Naive thymus-derived CD4-positive, alpha-beta T cell (primary cell): ENCODE measurements around the gene FTH1. TPM values are rescaled to one million over a fixed set of nuclear protein-coding genes. Genes with fewer than 3 reads are reported as not detected.

ENCODE experiments used
- ATAC-seq: fragments of 150-1000 bp; cut with Tn5 transposase; 2 replicates; pipeline ENCODE4 v1.10.0; 2021; ENCODE audit warnings: mild to moderate bottlenecking, moderate library complexity
- CTCF ChIA-PET: fragments of 350-600 bp; sonication (Branson Sonifier 250); formaldehyde crosslinking; loops from one replicate; lab custom pipeline; 2021; ENCODE audit warnings: antibody characterized with exemption; lab: Charles Lee
- POLR2A ChIA-PET: fragments of 350-600 bp; sonication (Branson Sonifier 250); formaldehyde crosslinking; loops from one replicate; lab custom pipeline; 2021; ENCODE audit warnings: antibody characterized with exemption, inconsistent platforms; lab: Charles Lee
- DNase-seq, 9 donors: peaks; one replicate each; pipeline versions ENCODE4 v3.0.0 to v3.0.0-alpha.2; 2020 to 2022; ENCODE audit warnings: mixed read lengths in 1 of 9
- H3K27ac ChIP-seq: one replicate; pipeline ENCODE4 v1.7.0; 2013; ENCODE audit warnings: mild to moderate bottlenecking, low read depth, low read length, moderate library complexity
- H3K27me3 ChIP-seq, 2 donors: one replicate each; pipeline ENCODE4 v1.7.0; 2013; ENCODE audit warnings: low read length in 2 of 2, mild to moderate bottlenecking in 2 of 2, moderate library complexity in 2 of 2; ENCODE audit not compliant: control insufficient read depth in 2 of 2, insufficient read depth in 2 of 2
- H3K36me3 ChIP-seq, 3 experiments: 1 replicate in 2 of 3; 2 replicates in 1 of 3; pipeline ENCODE4 v1.7.0; 2013; ENCODE audit warnings: low read length in 3 of 3, mild to moderate bottlenecking in 3 of 3, moderate library complexity in 1 of 3; ENCODE audit not compliant: insufficient read depth in 3 of 3, control insufficient read depth in 2 of 3
- H3K4me1 ChIP-seq, 2 donors: one replicate each; pipeline ENCODE4 v1.7.0; 2013; ENCODE audit warnings: low read length in 2 of 2, mild to moderate bottlenecking in 2 of 2, moderate library complexity in 1 of 2; ENCODE audit not compliant: control insufficient read depth in 2 of 2, insufficient read depth in 2 of 2
- H3K4me3 ChIP-seq: 2 replicates; pipeline ENCODE4 v1.7.0; 2013; ENCODE audit warnings: mild to moderate bottlenecking, low read length
- H3K9me3 ChIP-seq, 3 experiments: 1 replicate in 2 of 3; 2 replicates in 1 of 3; pipeline ENCODE4 v1.7.0; 2013; ENCODE audit warnings: low read length in 3 of 3; ENCODE audit not compliant: control insufficient read depth in 2 of 3
- H3K27ac Mint-ChIP-seq, 9 donors: one replicate each; pipeline ENCODE4 v1.8.0; 2020 to 2022; ENCODE audit warnings: mixed read lengths in 9 of 9, mild to moderate bottlenecking in 8 of 9, moderate library complexity in 5 of 9, inconsistent platforms in 2 of 9
- H3K27me3 Mint-ChIP-seq, 5 donors: one replicate each; pipeline ENCODE4 v1.8.0; 2021 to 2022; ENCODE audit warnings: mixed read lengths in 5 of 5, mild to moderate bottlenecking in 1 of 5
- H3K36me3 Mint-ChIP-seq, 5 donors: one replicate each; pipeline ENCODE4 v1.8.0; 2020 to 2022; ENCODE audit warnings: mixed read lengths in 5 of 5, mild to moderate bottlenecking in 3 of 5, inconsistent platforms in 1 of 5
- H3K4me1 Mint-ChIP-seq, 7 donors: one replicate each; pipeline ENCODE4 v1.8.0; 2020 to 2022; ENCODE audit warnings: mixed read lengths in 7 of 7, mild to moderate bottlenecking in 3 of 7, inconsistent platforms in 1 of 7
- H3K4me3 Mint-ChIP-seq, 10 donors: one replicate each; pipeline ENCODE4 v1.8.0; 2020 to 2022; ENCODE audit warnings: mild to moderate bottlenecking in 10 of 10, mixed read lengths in 10 of 10, moderate library complexity in 6 of 10, inconsistent platforms in 2 of 10
- H3K9me3 Mint-ChIP-seq, 11 donors: one replicate each; pipeline ENCODE4 v1.8.0; 2020 to 2022; ENCODE audit warnings: mixed read lengths in 11 of 11, mild to moderate bottlenecking in 4 of 11, inconsistent platforms in 1 of 11, moderate library complexity in 1 of 11
- intact Hi-C, 2 donors: fragments of 100-400 bp; cut with micrococcal nuclease; formaldehyde crosslinking; loops; one replicate each; pipeline ENCODE4 v1.15.1; 2023
- polyA plus RNA-seq, 2 donors: library from polyadenylated mRNA; unstranded; fragments of 300-500 nt; fragmentation: Illumina TruSeq; gene quantifications; one replicate each; pipeline ENCODE4 v1.2.3, GENCODE V29; 2021
- total RNA-seq, 6 experiments: library from RNA in 5 of 6; stranded (reverse) in 5 of 6; gene quantifications; 1 replicate in 5 of 6; 2 replicates in 1 of 6; pipeline ENCODE4 v1.2.3 and lab custom pipeline; 2021 to 2026

The FTH1 gene
- total and polyA plus RNA-seq, 7 experiments from 2014 or later: 684 to 3,858 (median 1,833) TPM

DNA sequence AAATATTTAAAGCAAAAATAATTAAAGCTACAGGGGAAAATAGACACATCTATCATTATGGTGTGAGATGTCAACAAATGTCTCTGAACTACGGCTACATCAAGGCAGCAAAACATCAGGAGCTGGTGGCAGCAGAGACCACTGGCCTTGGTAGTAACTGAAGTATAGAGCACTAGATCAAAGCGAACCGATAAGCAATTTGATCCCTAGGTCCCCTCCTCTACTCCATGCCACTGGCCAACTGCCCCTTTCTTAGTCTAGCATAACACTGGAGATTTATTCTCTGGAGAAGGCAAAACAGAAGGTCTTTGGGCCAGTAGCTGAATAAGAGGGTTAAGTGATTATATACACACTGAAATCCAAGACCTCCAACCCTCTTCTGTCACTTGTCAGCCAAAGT is 36.5 kb downstream of the FTH1 start:
- Mint-ChIP-seq H3K36me3 (peaks cover 0 to 13% (median 8%) of the 10 kb centered on the region in 5 donors), H3K9me3 (peaks cover 3 to 19% (median 9%) of the 10 kb centered on the region in 11 donors), H3K27ac (no peak overlapping the region), H3K4me1 (no peaks in the 10 kb centered on the region), H3K27me3 (peaks cover 20 to 27% (median 24%) of the 10 kb centered on the region in 5 donors), H3K4me3 (no peak overlapping the region)
- CTCF ChIA-PET: interaction anchor here (1.1 kb wide), 1 partner anchor 16 kb away, joined by 4 read pairs; no protein-coding TSS in a partner anchor
- Histone ChIP-seq H3K27ac (no peak overlapping the region), H3K9me3 (no peaks in the 10 kb centered on the region), H3K4me3 (no peak overlapping the region), H3K36me3 (no peaks in the 10 kb centered on the region), H3K4me1 (no peaks in the 10 kb centered on the region), H3K27me3 (no peaks in the 10 kb centered on the region)
- intact Hi-C loops: no loop called here
- ATAC-seq (no peak), DNase-seq (no peak)
- POLR2A ChIA-PET: no interaction called here

DNA sequence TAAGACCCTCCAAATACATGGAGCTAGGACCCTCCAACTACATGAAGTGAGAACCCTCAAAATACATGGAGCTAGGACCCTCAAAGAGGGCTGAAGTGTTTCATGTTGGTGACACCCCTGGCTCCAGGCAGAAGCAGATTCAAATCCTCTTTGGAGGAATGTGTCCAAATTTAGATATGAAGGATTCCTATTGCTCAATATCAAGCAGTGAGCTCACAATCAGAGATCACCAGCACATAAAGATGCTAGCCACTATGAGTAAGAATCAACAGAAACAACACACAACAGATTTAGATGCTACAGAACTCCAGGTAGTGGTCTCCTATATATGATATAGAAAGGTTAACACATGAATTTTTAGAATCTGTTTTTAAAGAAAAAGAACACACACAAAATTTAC is 38.8 kb downstream of the FTH1 start:
- Mint-ChIP-seq H3K27ac (no peak overlapping the region), H3K36me3 (peaks cover 0 to 11% (median 6%) of the 10 kb centered on the region in 5 donors), H3K4me3 (no peak overlapping the region), H3K27me3 (peaks cover 8 to 28% (median 13%) of the 10 kb centered on the region in 5 donors), H3K9me3 (peaks cover 2 to 12% (median 7%) of the 10 kb centered on the region in 11 donors), H3K4me1 (no peaks in the 10 kb centered on the region)
- ChIA-PET CTCF (interaction anchor here (0.6 to 1.3 kb wide), 4 partner anchors 19 to 412 kb away, joined by 3 to 5 read pairs (median 4); no protein-coding TSS in a partner anchor), POLR2A (no interaction called here)
- no peaks in the 10 kb centered on the region for H3K9me3 ChIP-seq
- no peak overlapping the region for H3K4me3 ChIP-seq
- no peaks in the 10 kb centered on the region for H3K36me3 ChIP-seq
- no peaks in the 10 kb centered on the region for H3K27me3 ChIP-seq
- intact Hi-C loops: no loop called here
- DNase-seq (no peak), ATAC-seq (no peak)
- no peaks in the 10 kb centered on the region for H3K4me1 ChIP-seq
- no peak overlapping the region for H3K27ac ChIP-seq

DNA sequence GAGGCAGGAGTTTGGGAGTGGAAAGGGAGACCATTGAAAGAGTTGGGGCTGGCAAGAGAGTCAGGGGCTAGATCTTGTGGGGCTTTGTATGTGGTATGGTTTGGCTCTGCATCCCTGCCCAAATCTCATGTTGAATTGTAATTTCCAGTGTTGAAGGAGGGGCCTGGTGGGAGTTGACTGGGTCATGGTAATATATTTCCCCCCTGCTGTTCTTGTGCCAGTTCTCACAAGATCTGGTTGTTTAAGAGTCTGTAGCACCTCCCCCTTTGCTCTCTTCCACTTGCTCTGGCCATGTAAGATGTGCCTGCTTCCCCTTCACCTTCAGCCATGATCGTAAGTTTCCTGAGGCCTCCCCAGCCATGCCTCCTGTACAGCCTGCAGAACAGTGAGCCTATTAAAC is 39.9 kb downstream of the FTH1 start:
- H3K27ac ChIP-seq: no peak overlapping the region
- H3K27me3 Mint-ChIP-seq: peaks cover 0 to 23% (median 8%) of the 10 kb centered on the region in 5 donors
- H3K27me3 ChIP-seq: no peaks in the 10 kb centered on the region
- ATAC-seq (no peak), DNase-seq (no peak)
- H3K4me1 Mint-ChIP-seq: no peaks in the 10 kb centered on the region
- peaks cover 0 to 6% (median 0%) of the 10 kb centered on the region in 5 donors for H3K36me3 Mint-ChIP-seq
- no peak overlapping the region for H3K4me3 Mint-ChIP-seq
- intact Hi-C loops: no loop called here
- no peak overlapping the region for H3K4me3 ChIP-seq
- POLR2A ChIA-PET: no interaction called here
- no peaks in the 10 kb centered on the region for H3K36me3 ChIP-seq
- no peak overlapping the region for H3K27ac Mint-ChIP-seq
- H3K9me3 Mint-ChIP-seq: peaks cover 0 to 4% (median 0%) of the 10 kb centered on the region in 11 donors
- CTCF ChIA-PET: no interaction called here
- no peaks in the 10 kb centered on the region for H3K9me3 ChIP-seq
- no peaks in the 10 kb centered on the region for H3K4me1 ChIP-seq

DNA sequence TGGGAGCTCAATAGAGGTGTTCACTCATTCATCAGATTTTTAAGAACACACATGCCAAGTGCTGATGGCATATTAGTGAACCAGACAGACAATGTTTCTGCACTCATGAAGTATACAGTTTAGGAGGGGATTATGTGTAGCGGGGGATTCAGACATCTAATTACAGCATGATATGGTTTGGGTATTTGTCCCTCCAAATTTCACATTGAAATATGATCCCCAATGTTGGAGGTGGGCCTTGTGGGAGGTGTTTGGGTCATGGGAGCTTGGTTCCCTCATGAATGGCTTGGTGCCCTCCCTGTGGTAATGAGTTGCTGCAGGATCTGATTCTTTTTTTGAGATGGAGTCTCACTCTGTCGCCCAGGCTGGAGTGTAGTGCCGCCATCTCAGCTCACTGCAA is 41.2 kb downstream of the FTH1 start:
- peaks cover 3 to 19% (median 9%) of the 10 kb centered on the region in 5 donors for H3K27me3 Mint-ChIP-seq
- H3K4me1 Mint-ChIP-seq: no peaks in the 10 kb centered on the region
- ChIA-PET POLR2A (no interaction called here), CTCF (no interaction called here)
- Histone ChIP-seq H3K4me1 (no peaks in the 10 kb centered on the region), H3K4me3 (no peak overlapping the region), H3K36me3 (no peaks in the 10 kb centered on the region), H3K27me3 (no peaks in the 10 kb centered on the region), H3K9me3 (no peaks in the 10 kb centered on the region), H3K27ac (no peak overlapping the region)
- H3K4me3 Mint-ChIP-seq: no peak overlapping the region
- no peak for DNase-seq
- H3K36me3 Mint-ChIP-seq: peaks cover 0 to under 1% (median 0%) of the 10 kb centered on the region in 5 donors
- intact Hi-C loops: no loop called here
- peaks cover 0 to 1% (median 0%) of the 10 kb centered on the region in 11 donors for H3K9me3 Mint-ChIP-seq
- ATAC-seq: no peak
- no peak overlapping the region for H3K27ac Mint-ChIP-seq

DNA sequence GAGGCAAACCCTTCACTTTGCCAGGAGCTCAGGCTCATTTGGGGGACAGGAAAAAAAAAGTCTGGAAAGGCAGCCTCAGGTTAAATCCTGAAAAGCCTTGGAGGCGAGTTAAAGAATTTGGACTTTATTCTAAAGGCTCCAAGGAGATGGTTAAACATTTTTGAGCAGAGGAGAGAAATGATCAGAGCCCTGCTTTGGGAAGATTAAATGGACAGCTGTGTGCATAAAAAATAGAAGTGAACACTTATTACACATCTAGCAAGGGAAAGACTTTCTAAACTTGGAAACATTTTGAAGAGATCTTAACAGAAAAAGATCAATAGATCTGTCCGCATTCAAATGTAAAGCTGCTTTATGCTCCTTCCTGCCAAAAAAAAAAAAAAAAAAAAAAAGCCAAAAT is 41.7 kb downstream of the FTH1 start:
- DNase-seq (no peak), ATAC-seq (no peak)
- peaks cover 4 to 18% (median 11%) of the 10 kb centered on the region in 5 donors for H3K27me3 Mint-ChIP-seq
- H3K9me3 ChIP-seq: no peaks in the 10 kb centered on the region
- H3K4me1 Mint-ChIP-seq: no peaks in the 10 kb centered on the region
- no peak overlapping the region for H3K27ac ChIP-seq
- no peaks in the 10 kb centered on the region for H3K27me3 ChIP-seq
- no peaks in the 10 kb centered on the region for H3K4me1 ChIP-seq
- POLR2A ChIA-PET: no interaction called here
- H3K4me3 ChIP-seq: no peak overlapping the region
- H3K4me3 Mint-ChIP-seq: no peak overlapping the region
- no peaks in the 10 kb centered on the region for H3K36me3 Mint-ChIP-seq
- no peaks in the 10 kb centered on the region for H3K36me3 ChIP-seq
- CTCF ChIA-PET: interaction anchor here (0.6 kb wide), 1 partner anchor 623 kb away, joined by 5 read pairs; no protein-coding TSS in a partner anchor
- intact Hi-C loops: no loop called here
- H3K9me3 Mint-ChIP-seq: peaks cover 0 to 1% (median 0%) of the 10 kb centered on the region in 11 donors
- no peak overlapping the region for H3K27ac Mint-ChIP-seq

DNA sequence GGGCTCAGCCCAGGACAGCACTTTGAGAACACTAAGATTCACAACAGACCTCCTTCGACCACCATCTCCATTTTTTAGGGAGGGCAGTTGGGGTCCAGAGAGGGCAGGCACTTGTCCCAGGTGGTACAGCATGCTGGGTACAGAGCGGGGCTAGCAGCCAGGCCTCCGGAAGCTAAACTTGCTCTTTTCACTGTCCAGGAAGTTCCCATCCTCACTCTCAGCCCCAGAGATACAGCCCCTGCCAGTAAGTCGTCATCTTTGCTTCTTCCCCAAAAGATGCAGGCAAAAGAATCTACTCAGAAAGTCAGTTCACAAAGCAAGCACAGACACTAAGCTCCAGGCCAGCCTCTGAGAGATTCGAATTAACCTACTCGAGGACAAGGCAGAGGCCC is 43.4 kb downstream of the FTH1 start:
- no peak for ATAC-seq
- no peak overlapping the region for H3K4me3 ChIP-seq
- no peaks in the 10 kb centered on the region for H3K27me3 ChIP-seq
- Mint-ChIP-seq H3K27me3 (peaks cover 15 to 33% (median 21%) of the 10 kb centered on the region in 5 donors), H3K4me1 (no peaks in the 10 kb centered on the region), H3K9me3 (peaks cover 0 to 1% (median 0%) of the 10 kb centered on the region in 11 donors), H3K36me3 (no peaks in the 10 kb centered on the region), H3K27ac (no peak overlapping the region), H3K4me3 (no peak overlapping the region)
- H3K36me3 ChIP-seq: no peaks in the 10 kb centered on the region
- POLR2A ChIA-PET: no interaction called here
- H3K9me3 ChIP-seq: no peaks in the 10 kb centered on the region
- CTCF ChIA-PET: no interaction called here
- intact Hi-C loops: no loop called here
- no peak for DNase-seq
- H3K27ac ChIP-seq: no peak overlapping the region
- no peaks in the 10 kb centered on the region for H3K4me1 ChIP-seq
